Measurements from ENCODE around the gene ACBD4.

Gene ACBD4

GRCh38 chr17:45139533-45139920 is 4.0 kb downstream of the ACBD4 start:
- H3K27me3 Mint-ChIP-seq, result no peaks in the 10 kb centered on the region
- peaks cover 11% of the 10 kb centered on the region for H3K36me3 Mint-ChIP-seq (ENCODE audit: insufficient read depth)
- ATAC-seq (replicated peaks), result no peak

GRCh38 chr17:45143094-45143670 is 7.7 kb downstream of the ACBD4 start:
- Mint-ChIP-seq H3K4me3 (peak overlapping the region; percentile 65 to 71), H3K27me3 (no peaks in the 10 kb centered on the region), H3K4me1 (ENCODE audit: low read depth in 2 of 2) (peaks cover 26 to 33% of the 10 kb centered on the region in 2 donors), H3K36me3 (ENCODE audit: insufficient read depth) (peaks cover 15% of the 10 kb centered on the region), H3K27ac (peak overlapping the region in 1 of 2 donors; percentile 35), H3K9me3 (no peaks in the 10 kb centered on the region)
- DNase-seq, result no peak
- no peak for ATAC-seq (replicated peaks)

More at GRCh38 chr17:45139533-45139920, 4.0 kb downstream of the ACBD4 start:
- Mint-ChIP-seq H3K9me3 (no peaks in the 10 kb centered on the region), H3K4me1 (ENCODE audit: low read depth in 2 of 2) (peaks cover 20 to 25% of the 10 kb centered on the region in 2 donors), H3K4me3 (no peak overlapping the region), H3K27ac (peak overlapping the region in 1 of 2 donors; percentile 29)
- no peak for DNase-seq

GRCh38 chr17:45143767-45144198 is 8.3 kb downstream of the ACBD4 start:
- Mint-ChIP-seq H3K9me3 (peaks cover 0 to 2% of the 10 kb centered on the region in 2 donors), H3K36me3 (ENCODE audit: insufficient read depth) (peaks cover 21% of the 10 kb centered on the region), H3K4me1 (ENCODE audit: low read depth in 2 of 2) (peaks cover 30 to 37% of the 10 kb centered on the region in 2 donors), H3K27me3 (no peaks in the 10 kb centered on the region), H3K27ac (peak overlapping the region in 1 of 2 donors; percentile 35), H3K4me3 (peak overlapping the region; percentile 65 to 71)
- no peak for DNase-seq
- no peak for ATAC-seq (replicated peaks)

GRCh38 chr17:45144199-45145034 is 8.9 kb downstream of the ACBD4 start:
- no peaks in the 10 kb centered on the region for H3K27me3 Mint-ChIP-seq
- H3K4me3 Mint-ChIP-seq, result peak overlapping the region; percentile 65 to 71
- ATAC-seq (replicated peaks), result no peak
- peak overlapping the region in 1 of 2 donors; percentile 35 for H3K27ac Mint-ChIP-seq
- H3K4me1 Mint-ChIP-seq (ENCODE audit: low read depth in 2 of 2), result peaks cover 33 to 43% of the 10 kb centered on the region in 2 donors
- H3K9me3 Mint-ChIP-seq, result peaks cover 0 to 2% of the 10 kb centered on the region in 2 donors
- DNase-seq, result no peak
- peaks cover 27% of the 10 kb centered on the region for H3K36me3 Mint-ChIP-seq (ENCODE audit: insufficient read depth)

- Mint-ChIP-seq H3K27me3 (no peaks in the 10 kb centered on the region), H3K9me3 (peaks cover 0 to 2% of the 10 kb centered on the region in 2 donors), H3K4me1 (ENCODE audit: low read depth in 2 of 2) (peaks cover 39 to 48% of the 10 kb centered on the region in 2 donors), H3K36me3 (ENCODE audit: insufficient read depth) (peaks cover 33% of the 10 kb centered on the region), H3K27ac (peak overlapping the region in 1 of 2 donors; percentile 66), H3K4me3 (peak overlapping the region; percentile 46 to 59)
- ATAC-seq (replicated peaks) (no peak), DNase-seq (no peak)
These were observed 9.5 kb downstream of the ACBD4 start for GRCh38 chr17:45145035-45145389.

GRCh38 chr17:45146166-45146565 is 10.7 kb downstream of the ACBD4 start:
- peaks cover 42 to 54% of the 10 kb centered on the region in 2 donors for H3K4me1 Mint-ChIP-seq (ENCODE audit: low read depth in 2 of 2)
- H3K36me3 Mint-ChIP-seq (ENCODE audit: insufficient read depth), result peaks cover 35% of the 10 kb centered on the region
- H3K27me3 Mint-ChIP-seq, result no peaks in the 10 kb centered on the region
- H3K27ac Mint-ChIP-seq, result no peak overlapping the region
- H3K9me3 Mint-ChIP-seq, result peaks cover 0 to 2% of the 10 kb centered on the region in 2 donors
- ATAC-seq (replicated peaks), result no peak
- peak overlapping the region; percentile 97 to 99 for H3K4me3 Mint-ChIP-seq
- no peak for DNase-seq

- ATAC-seq (replicated peaks) (no peak), DNase-seq (no peak)
- Mint-ChIP-seq H3K4me1 (ENCODE audit: low read depth in 2 of 2) (peaks cover 44 to 54% of the 10 kb centered on the region in 2 donors), H3K4me3 (peak overlapping the region; percentile 97 to 99), H3K27ac (peak overlapping the region; percentile 100), H3K36me3 (ENCODE audit: insufficient read depth) (peaks cover 35% of the 10 kb centered on the region), H3K27me3 (no peaks in the 10 kb centered on the region), H3K9me3 (peaks cover 0 to 2% of the 10 kb centered on the region in 2 donors)
These were observed 11.1 kb downstream of the ACBD4 start for GRCh38 chr17:45146592-45146889.

GRCh38 chr17:45146890-45147580 is 11.5 kb downstream of the ACBD4 start:
- DNase-seq, result peak in 1 of 3 experiments; percentile 53
- Mint-ChIP-seq H3K36me3 (ENCODE audit: insufficient read depth) (peaks cover 39% of the 10 kb centered on the region), H3K9me3 (peaks cover 0 to 2% of the 10 kb centered on the region in 2 donors), H3K4me3 (peak overlapping the region; percentile 97 to 99), H3K4me1 (ENCODE audit: low read depth in 2 of 2) (peaks cover 46 to 53% of the 10 kb centered on the region in 2 donors), H3K27ac (peak overlapping the region; percentile 100), H3K27me3 (no peaks in the 10 kb centered on the region)
- peak; percentile 5 for ATAC-seq (replicated peaks)

GRCh38 chr17:45147581-45148182 is 12.2 kb downstream of the ACBD4 start:
- H3K4me1 Mint-ChIP-seq (ENCODE audit: low read depth in 2 of 2), result peaks cover 46 to 53% of the 10 kb centered on the region in 2 donors
- DNase-seq (peak; percentile 63 to 76 (median 67)), ATAC-seq (replicated peaks) (peak; percentile 40)
- no peaks in the 10 kb centered on the region for H3K27me3 Mint-ChIP-seq
- H3K9me3 Mint-ChIP-seq, result peaks cover 0 to 2% of the 10 kb centered on the region in 2 donors
- peaks cover 45% of the 10 kb centered on the region for H3K36me3 Mint-ChIP-seq (ENCODE audit: insufficient read depth)
- H3K27ac Mint-ChIP-seq, result peak overlapping the region; percentile 100
- H3K4me3 Mint-ChIP-seq, result peak overlapping the region; percentile 97 to 99

- peak within 1 kb of the TSS; percentile 100 for H3K27ac Mint-ChIP-seq
- peaks cover 46 to 49% of the 10 kb centered on the region in 2 donors for H3K4me1 Mint-ChIP-seq (ENCODE audit: low read depth in 2 of 2)
These were observed 12.9 kb downstream of the ACBD4 start, which contains the start of gene HEXIM1 for GRCh38 chr17:45148183-45149036. Gene HEXIM1 (plus strand): TSS chr17:45148475. CDS start chr17:45149191, 716 bp downstream.

GRCh38 chr17:45149037-45149668 is 13.7 kb downstream of the ACBD4 start:
- H3K9me3 Mint-ChIP-seq, result peaks cover 0 to 2% of the 10 kb centered on the region in 2 donors
- peaks cover 46 to 49% of the 10 kb centered on the region in 2 donors for H3K4me1 Mint-ChIP-seq (ENCODE audit: low read depth in 2 of 2)
- no peaks in the 10 kb centered on the region for H3K27me3 Mint-ChIP-seq
- H3K27ac Mint-ChIP-seq, result peak overlapping the region; percentile 100
- H3K36me3 Mint-ChIP-seq (ENCODE audit: insufficient read depth), result peaks cover 44% of the 10 kb centered on the region
- DNase-seq (peak; percentile 62 to 73 (median 64)), ATAC-seq (replicated peaks) (peak; percentile 28)
- H3K4me3 Mint-ChIP-seq, result peak overlapping the region; percentile 97 to 99

More at GRCh38 chr17:45148183-45149036, 12.9 kb downstream of the ACBD4 start, which contains the start of gene HEXIM1:
- ATAC-seq (replicated peaks) (peak; percentile 79), DNase-seq (peak; percentile 98 to 99 (median 99))
- peaks cover 47% of the 10 kb centered on the region for H3K36me3 Mint-ChIP-seq (ENCODE audit: insufficient read depth)
- peak within 1 kb of the TSS; percentile 97 to 99 for H3K4me3 Mint-ChIP-seq
- peaks cover 0 to 2% of the 10 kb centered on the region in 2 donors for H3K9me3 Mint-ChIP-seq
- H3K27me3 Mint-ChIP-seq, result no peaks in the 10 kb centered on the region

All from effector memory CD8-positive, alpha-beta T cell (primary cell).